Neural progenitor cell (in vitro differentiated cells): ENCODE results near the gene NDUFS2.

Experiments
- EZH2 ChIP-seq: fragments of 200-600 bp; sonication (generic); IDR thresholded peaks from 2 replicates; pipeline ENCODE4 v1.6.1; 2017; ENCODE audit warnings: antibody characterized with exemption, mild to moderate bottlenecking, moderate library complexity
- EZH2phosphoT487 ChIP-seq: fragments of 200-600 bp; sonication (generic); IDR thresholded peaks from 2 replicates; pipeline ENCODE4 v1.6.1; 2017; ENCODE audit warnings: antibody characterized with exemption
- TF ChIP-seq, protein P1 (sequence below): fragments of 200-600 bp; sonication (generic); IDR thresholded peaks from 2 replicates; pipeline ENCODE4 v1.5.1; 2017; ENCODE audit warnings: antibody characterized with exemption, mild to moderate bottlenecking

DNA sequence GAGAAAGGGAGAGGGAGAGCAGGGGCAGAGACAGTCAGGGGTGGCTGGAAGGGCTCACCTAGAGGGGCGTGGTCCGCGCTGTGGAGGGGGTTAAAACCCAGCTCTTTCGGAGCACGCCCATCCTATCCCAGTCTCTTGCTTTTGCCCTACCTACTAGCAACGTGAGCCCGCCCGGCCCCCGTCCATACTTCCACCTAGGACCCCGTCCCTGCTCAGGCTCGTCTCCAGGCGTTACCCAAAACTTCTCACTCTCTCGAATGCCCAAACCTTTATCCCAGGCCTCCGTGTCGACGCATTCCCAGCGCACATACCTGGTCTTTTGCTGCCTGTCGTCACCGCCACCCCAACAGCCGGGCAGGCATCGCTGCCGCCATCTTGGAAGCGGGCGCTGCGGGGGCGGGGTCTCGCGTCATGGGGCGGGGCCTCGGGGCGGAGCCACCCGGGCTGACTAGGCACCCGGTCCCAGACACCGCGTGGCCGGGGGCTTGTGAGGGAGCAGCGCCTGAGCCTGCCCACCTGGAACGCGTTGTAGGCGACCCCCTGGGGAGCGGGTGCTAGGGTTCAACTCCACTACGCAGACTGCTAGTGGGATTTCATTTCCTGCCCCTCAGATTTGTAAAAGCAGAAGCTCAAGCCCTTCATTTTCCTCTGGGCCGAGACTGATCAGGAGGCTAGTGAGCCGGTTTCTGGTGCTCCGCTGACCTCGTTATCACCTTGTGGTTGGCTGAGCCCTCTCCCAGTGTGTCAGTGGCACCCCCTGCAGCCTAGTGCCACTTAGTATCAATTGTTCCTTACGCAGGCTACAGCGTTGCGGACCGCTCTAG is 24.8 kb upstream of the NDUFS2 start, which contains the start of gene B4GALT3:
- TF ChIP-seq, protein P1, sequence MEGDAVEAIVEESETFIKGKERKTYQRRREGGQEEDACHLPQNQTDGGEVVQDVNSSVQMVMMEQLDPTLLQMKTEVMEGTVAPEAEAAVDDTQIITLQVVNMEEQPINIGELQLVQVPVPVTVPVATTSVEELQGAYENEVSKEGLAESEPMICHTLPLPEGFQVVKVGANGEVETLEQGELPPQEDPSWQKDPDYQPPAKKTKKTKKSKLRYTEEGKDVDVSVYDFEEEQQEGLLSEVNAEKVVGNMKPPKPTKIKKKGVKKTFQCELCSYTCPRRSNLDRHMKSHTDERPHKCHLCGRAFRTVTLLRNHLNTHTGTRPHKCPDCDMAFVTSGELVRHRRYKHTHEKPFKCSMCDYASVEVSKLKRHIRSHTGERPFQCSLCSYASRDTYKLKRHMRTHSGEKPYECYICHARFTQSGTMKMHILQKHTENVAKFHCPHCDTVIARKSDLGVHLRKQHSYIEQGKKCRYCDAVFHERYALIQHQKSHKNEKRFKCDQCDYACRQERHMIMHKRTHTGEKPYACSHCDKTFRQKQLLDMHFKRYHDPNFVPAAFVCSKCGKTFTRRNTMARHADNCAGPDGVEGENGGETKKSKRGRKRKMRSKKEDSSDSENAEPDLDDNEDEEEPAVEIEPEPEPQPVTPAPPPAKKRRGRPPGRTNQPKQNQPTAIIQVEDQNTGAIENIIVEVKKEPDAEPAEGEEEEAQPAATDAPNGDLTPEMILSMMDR = peak; percentile 21
- TF ChIP-seq EZH2phosphoT487 = no peak
- no peak for TF ChIP-seq EZH2
